AG04450 (cell line): ENCODE results near the gene PRSS12. TPM values are rescaled to one million over a fixed set of nuclear protein-coding genes. Genes with fewer than 3 reads are reported as not detected.

ENCODE experiments used
- CTCF ChIA-PET: fragments of 300-600, 350-600 bp; formaldehyde crosslinking; extraction: SDS; loops from one replicate; lab custom pipeline; 2022; ENCODE audit warnings: antibody characterized with exemption, inconsistent platforms; lab: Charles Lee
- POLR2A ChIA-PET: fragments of 350-600 bp; formaldehyde crosslinking; extraction: SDS; loops from one replicate; lab custom pipeline; 2021; ENCODE audit warnings: antibody characterized with exemption, inconsistent platforms; lab: Yijun Ruan, JAX
- DNase-seq: peaks from one replicate; pipeline ENCODE4 v3.0.0-alpha.2; 2011; ENCODE audit warnings: low read depth, low spot score
- H3K27ac ChIP-seq: one replicate; pipeline ENCODE4 v1.5.1; 2012; ENCODE audit warnings: low read depth, low read length, control low read depth
- H3K27me3 ChIP-seq: one replicate; pipeline ENCODE4 v1.6.0; 2012; ENCODE audit warnings: low read length; ENCODE audit not compliant: control insufficient read depth, insufficient read depth
- H3K4me3 ChIP-seq: 2 replicates; pipeline ENCODE4 v1.5.1; 2011; ENCODE audit warnings: mild to moderate bottlenecking, low read depth, low read length, control low read depth
- H3K9me3 ChIP-seq: 2 replicates; pipeline ENCODE4 v1.5.1; 2012; ENCODE audit warnings: low read length; ENCODE audit not compliant: control insufficient read depth, insufficient read depth
- CTCF ChIP-seq: IDR thresholded peaks from 2 replicates; pipeline ENCODE4 v1.5.1; 2011; ENCODE audit warnings: low read depth, low read length, control low read depth, inconsistent platforms
- polyA plus RNA-seq: library from polyadenylated mRNA; depleted of rRNA; stranded (reverse); fragments of >200 nt; gene quantifications from 2 replicates; pipeline ENCODE4 v1.2.3, GENCODE V29; 2011

Gene PRSS12
- polyA plus RNA-seq, 1 experiment = 155 TPM

- POLR2A ChIA-PET = interaction anchor here (1.1 kb wide), 1 partner anchor 51 kb away, joined by 3 read pairs; no protein-coding TSS in a partner anchor
- Histone ChIP-seq H3K9me3 (no peaks in the 10 kb centered on the region), H3K4me3 (no peak overlapping the region), H3K27me3 (no peaks in the 10 kb centered on the region), H3K27ac (peak overlapping the region; percentile 88)
- no peak for TF ChIP-seq CTCF
- CTCF ChIA-PET = interaction anchor here (0.6 to 3.5 kb wide), 5 partner anchors 9 to 68 kb away, joined by 3 to 21 read pairs (median 3); partner anchors contain the start of gene PRSS12
- no peak for DNase-seq
Measured at GRCh38 chr4:118338518-118338917, 14.3 kb downstream of the PRSS12 start.

- Histone ChIP-seq H3K27me3 (no peaks in the 10 kb centered on the region), H3K9me3 (no peaks in the 10 kb centered on the region), H3K4me3 (no peak overlapping the region), H3K27ac (no peak overlapping the region)
- TF ChIP-seq CTCF = no peak
- CTCF ChIA-PET = interaction anchor here (0.6 to 3.5 kb wide), 4 partner anchors 10 to 67 kb away, joined by 3 to 21 read pairs (median 3); partner anchors contain the start of gene PRSS12
- POLR2A ChIA-PET = interaction anchor here (1.1 kb wide), 1 partner anchor 50 kb away, joined by 3 read pairs; no protein-coding TSS in a partner anchor
- no peak for DNase-seq
Measured at GRCh38 chr4:118337954-118338353, 14.8 kb downstream of the PRSS12 start.

- no peak overlapping the region for H3K4me3 ChIP-seq
- CTCF ChIA-PET = interaction anchor here (3.5 kb wide), 1 partner anchor 18 kb away, joined by 21 read pairs; the partner anchor contains the start of gene PRSS12
Measured at GRCh38 chr4:118335774-118336173, 17.0 kb downstream of the PRSS12 start.

GRCh38 chr4:118335324-118335723 lies 17.5 kb downstream of the PRSS12 start:
- Histone ChIP-seq H3K27me3 (no peaks in the 10 kb centered on the region), H3K4me3 (no peak overlapping the region), H3K27ac (no peak overlapping the region), H3K9me3 (no peaks in the 10 kb centered on the region)
- TF ChIP-seq CTCF = no peak
- ChIA-PET POLR2A (no interaction called here), CTCF (interaction anchor here (3.5 kb wide), 1 partner anchor 19 kb away, joined by 21 read pairs; the partner anchor contains the start of gene PRSS12)
- DNase-seq = no peak

More at GRCh38 chr4:118335774-118336173, 17.0 kb downstream of the PRSS12 start:
- Histone ChIP-seq H3K27ac (no peak overlapping the region), H3K27me3 (no peaks in the 10 kb centered on the region), H3K9me3 (no peaks in the 10 kb centered on the region)
- no peak for TF ChIP-seq CTCF
- POLR2A ChIA-PET = interaction anchor here (1.0 kb wide), 1 partner anchor 17 kb away, joined by 4 read pairs; the partner anchor contains the start of gene PRSS12
- no peak for DNase-seq

- no peaks in the 10 kb centered on the region for H3K27me3 ChIP-seq
- no peak for TF ChIP-seq CTCF
- ChIA-PET POLR2A (no interaction called here), CTCF (interaction anchor here (1.1 kb wide), 1 partner anchor 22 kb away, joined by 3 read pairs; no protein-coding TSS in a partner anchor)
- H3K27ac ChIP-seq = no peak overlapping the region
- H3K4me3 ChIP-seq = no peak overlapping the region
- DNase-seq = no peak
- H3K9me3 ChIP-seq = no peaks in the 10 kb centered on the region
Measured at GRCh38 chr4:118331352-118331751, 21.5 kb downstream of the PRSS12 start.
